Ovary (tissue), 9 donors: Measurements from ENCODE around the gene RYR3. TPM values are rescaled to one million over a fixed set of nuclear protein-coding genes. Genes with fewer than 3 reads are reported as not detected.

ENCODE experiments used
- DNase-seq, 5 donors: peaks; one replicate each; pipeline ENCODE4 v3.0.0-alpha.2; 2019 to 2020
- H3K27ac ChIP-seq, 2 donors: fragments of 200-600 bp; one replicate each; pipeline versions ENCODE4 v1.5.1 to v1.8.0; 2019 to 2022
- H3K27me3 ChIP-seq: fragments of 200-600 bp; one replicate; pipeline ENCODE4 v1.8.0; 2022
- H3K36me3 ChIP-seq: fragments of 200-600 bp; sonication (generic); one replicate; pipeline ENCODE4 v1.5.1; 2019
- H3K4me1 ChIP-seq: one replicate; pipeline ENCODE4 v1.8.1; 2013; ENCODE audit warnings: mild to moderate bottlenecking, moderate library complexity; ENCODE audit not compliant: insufficient read depth
- H3K4me3 ChIP-seq: fragments of 200-600 bp; sonication (generic); one replicate; pipeline ENCODE4 v1.5.1; 2017
- H3K9me3 ChIP-seq, 2 donors: fragments of 200-600 bp in 1 of 2; sonication (generic) in 1 of 2; one replicate each; pipeline versions ENCODE4 v1.5.1 to v1.8.1; 2013 to 2019; ENCODE audit warnings: mild to moderate bottlenecking in 1 of 2, moderate library complexity in 1 of 2
- CTCF ChIP-seq, 3 donors: fragments of 450-650 bp in 2 of 3; fragments of 200-600 bp in 1 of 3; IDR thresholded peaks; one replicate each; pipeline versions ENCODE4 v1.5.1 to v1.8.0; 2016 to 2022; ENCODE audit warnings: antibody characterized with exemption in 3 of 3, mild to moderate bottlenecking in 1 of 3
- EP300 ChIP-seq: sonication (generic); formaldehyde crosslinking; IDR thresholded peaks from one replicate; pipeline ENCODE4 v1.6.1; 2017; ENCODE audit warnings: antibody characterized with exemption
- POLR2A ChIP-seq: fragments of 450-650 bp; IDR thresholded peaks from one replicate; pipeline ENCODE4 v1.6.1; 2017; ENCODE audit warnings: antibody characterized with exemption, mild to moderate bottlenecking, moderate library complexity
- WGBS, 3 donors: extraction: QIAGEN DNeasy Blood & Tissue Kit in 1 of 3; methylation state at CpG; one replicate each; pipeline versions ENCODE4 v1.1.5 to v1.1.7; 2013 to 2017; 5-methylcytosine and 5-hydroxymethylcytosine counted together
- intact Hi-C, 4 donors: fragments of 100-400 bp; cut with DNase I; formaldehyde crosslinking; loops; one replicate each; pipeline versions ENCODE4 v1.11.0 to v1.15.1; 2022 to 2023
- polyA plus RNA-seq, 2 donors: library from polyadenylated mRNA; stranded (reverse); fragments of 200-250 nt in 1 of 2; fragments of 350-450 nt in 1 of 2; fragmentation: Illumina TruSeq in 1 of 2; extraction: RNeasy Lipid Tissue Mini Kit (QIAGEN cat#74804) in 1 of 2; gene quantifications; one replicate each; pipeline ENCODE4 v1.2.3, GENCODE V29; 2013 to 2014
- total RNA-seq, 7 donors: library from RNA; depleted of rRNA in 2 of 7; stranded (reverse); fragments of >200 nt in 2 of 7; fragmentation: NEBNext Ultra II Directional in 3 of 7; extraction: Animal tissue kit (Norgen Biotek cat#: 25700) in 3 of 7; gene quantifications; one replicate each; pipeline versions ENCODE4 v1.1.0 to v1.2.4, GENCODE V29; 2016 to 2023
- donor health status: DM: no; HTN: no; CAD: no; lungs with moderate emphysema.
- donor health status: DM: no; HTN: no; CAD: no.
- donor health status: Bipolar disorder and iron deficiency.
- donor health status: DM: yes; HTN: yes; CAD: no.
- donor health status: DM: no; HTN: no; CAD: no.
- donor health status: DM: yes; HTN: yes; CAD: no.

Gene RYR3
- total and polyA plus RNA-seq, 9 donors = 0.52 to 6.0 (median 0.96) TPM

- no peak for DNase-seq
- H3K27me3 ChIP-seq = no peaks in the 10 kb centered on the region
- H3K4me1 ChIP-seq = no peaks in the 10 kb centered on the region
- H3K9me3 ChIP-seq = no peaks in the 10 kb centered on the region
- no peaks in the 10 kb centered on the region for H3K36me3 ChIP-seq
- H3K27ac ChIP-seq = no peak overlapping the region
- no peak for TF ChIP-seq EP300
- no peak for TF ChIP-seq CTCF (IDR thresholded peaks at IDR 0.05)
- intact Hi-C loops = no loop called here
- 63 to 69% (median 66%) methylated on average over 3 of the region's 3 CpGs for WGBS, 3 donors
- H3K4me3 ChIP-seq = no peak overlapping the region
Observed at GRCh38 chr15:33535135-33535534, 224.4 kb downstream of the RYR3 start.

- WGBS, 3 donors = 60 to 63% (median 60%) methylated on average over 10 of the region's 10 CpGs
- Histone ChIP-seq H3K27me3 (no peaks in the 10 kb centered on the region), H3K4me3 (no peak overlapping the region), H3K36me3 (no peaks in the 10 kb centered on the region), H3K4me1 (no peaks in the 10 kb centered on the region), H3K9me3 (no peaks in the 10 kb centered on the region), H3K27ac (no peak overlapping the region)
- intact Hi-C loops = loop anchor here in 1 of 4 donors (10.0 kb wide), 1 partner anchor 65 kb away; no protein-coding TSS in a partner anchor
- TF ChIP-seq EP300 (no peak), CTCF (IDR thresholded peaks at IDR 0.05) (no peak), POLR2A (no peak)
- no peak for DNase-seq
Observed at GRCh38 chr15:33539825-33540573, 229.2 kb downstream of the RYR3 start.

- Histone ChIP-seq H3K4me3 (no peak overlapping the region), H3K27me3 (no peaks in the 10 kb centered on the region), H3K36me3 (no peaks in the 10 kb centered on the region), H3K4me1 (no peaks in the 10 kb centered on the region), H3K27ac (no peak overlapping the region), H3K9me3 (no peaks in the 10 kb centered on the region)
- 71 to 76% (median 73%) methylated on average over 3 of the region's 3 CpGs for WGBS, 3 donors
- TF ChIP-seq POLR2A (no peak), CTCF (IDR thresholded peaks at IDR 0.05) (no peak), EP300 (no peak)
- intact Hi-C loops = loop anchor here in 1 of 4 donors (10.0 kb wide), 1 partner anchor 61 kb away; no protein-coding TSS in a partner anchor
- DNase-seq = no peak
Observed at GRCh38 chr15:33543957-33544356, 233.2 kb downstream of the RYR3 start.

GRCh38 chr15:33545866-33546265 is 235.1 kb downstream of the RYR3 start:
- no peaks in the 10 kb centered on the region for H3K36me3 ChIP-seq
- DNase-seq = no peak
- H3K9me3 ChIP-seq = no peaks in the 10 kb centered on the region
- intact Hi-C loops = loop anchor here in 1 of 4 donors (10.0 kb wide), 1 partner anchor 59 kb away; no protein-coding TSS in a partner anchor
- H3K27me3 ChIP-seq = no peaks in the 10 kb centered on the region
- TF ChIP-seq EP300 (no peak), POLR2A (no peak), CTCF (IDR thresholded peaks at IDR 0.05) (no peak)
- no peak overlapping the region for H3K4me3 ChIP-seq
- H3K4me1 ChIP-seq = no peaks in the 10 kb centered on the region
- 84 to 86% (median 86%) methylated on average over 3 of the region's 3 CpGs for WGBS, 3 donors
- no peak overlapping the region for H3K27ac ChIP-seq
